ENCODE measurements around the gene KIAA0319L.

- TF ChIP-seq POLR2A (IDR thresholded peaks at IDR 0.05) (no peak), CTCF (IDR thresholded peaks at IDR 0.05) (no peak), POLR2AphosphoS5 (IDR thresholded peaks at IDR 0.05) (no peak)
Observed at GRCh38 chr1:35481229-35481628, 76.0 kb downstream of the KIAA0319L start.

Data from stomach (tissue), 4 donors.